NCI-H1092 (cell line): Measurements from ENCODE around the gene PVALEF.

Source experiments
- DNase-seq: peaks from one replicate; lab custom pipeline; 2025; lab: John Stamatoyannopoulos, UW

PVALEF gene

GRCh38 chr17:81161972-81162371, 3.3 kb upstream of the PVALEF start:
- DNase-seq, result no peak

GRCh38 chr17:81162491-81162890, 2.8 kb upstream of the PVALEF start:
- no peak for DNase-seq

GRCh38 chr17:81163051-81163695, 2.1 kb upstream of the PVALEF start:
- no peak for DNase-seq

- no peak for DNase-seq
Measured at GRCh38 chr17:81163703-81164370, 1.5 kb upstream of the PVALEF start.

- peak; percentile 45 for DNase-seq
Measured at GRCh38 chr17:81164371-81165245, 699 bp upstream of the PVALEF start.

GRCh38 chr17:81166033-81166492, 756 bp downstream of the PVALEF start, which contains the start of gene AATK:
Gene AATK (minus strand): TSS chr17:81166221. CDS start chr17:81165992, 229 bp downstream.
- DNase-seq, result no peak

GRCh38 chr17:81167194-81167524, 1.9 kb downstream of the PVALEF start:
- no peak for DNase-seq

- no peak for DNase-seq
Measured at GRCh38 chr17:81167638-81168037, 2.3 kb downstream of the PVALEF start.

GRCh38 chr17:81169870-81170309, 4.6 kb downstream of the PVALEF start:
- DNase-seq, result no peak

- no peak for DNase-seq
Measured at GRCh38 chr17:81170727-81171494, 5.6 kb downstream of the PVALEF start.

GRCh38 chr17:81171941-81172340, 6.6 kb downstream of the PVALEF start:
- no peak for DNase-seq

- no peak for DNase-seq
Measured at GRCh38 chr17:81173052-81173761, 7.9 kb downstream of the PVALEF start.

- DNase-seq, result no peak
Measured at GRCh38 chr17:81173762-81174155, 8.5 kb downstream of the PVALEF start.

GRCh38 chr17:81176666-81177065, 11.4 kb downstream of the PVALEF start:
- no peak for DNase-seq

- DNase-seq, result no peak
Measured at GRCh38 chr17:81178136-81179091, 13.1 kb downstream of the PVALEF start.

- DNase-seq, result no peak
Measured at GRCh38 chr17:81179220-81179619, 13.9 kb downstream of the PVALEF start.

- DNase-seq, result no peak
Measured at GRCh38 chr17:81179861-81180260, 14.6 kb downstream of the PVALEF start.

GRCh38 chr17:81180836-81181810, 15.8 kb downstream of the PVALEF start:
- DNase-seq, result no peak

- DNase-seq, result no peak
Measured at GRCh38 chr17:81181811-81182185, 16.5 kb downstream of the PVALEF start.
